Midbrain (tissue), 1 donor: ENCODE measurements around the gene IL17F.

ENCODE experiments used
- DNase-seq: peaks from one replicate; lab custom pipeline; 2025; lab: John Stamatoyannopoulos, UW

The IL17F gene

DNA sequence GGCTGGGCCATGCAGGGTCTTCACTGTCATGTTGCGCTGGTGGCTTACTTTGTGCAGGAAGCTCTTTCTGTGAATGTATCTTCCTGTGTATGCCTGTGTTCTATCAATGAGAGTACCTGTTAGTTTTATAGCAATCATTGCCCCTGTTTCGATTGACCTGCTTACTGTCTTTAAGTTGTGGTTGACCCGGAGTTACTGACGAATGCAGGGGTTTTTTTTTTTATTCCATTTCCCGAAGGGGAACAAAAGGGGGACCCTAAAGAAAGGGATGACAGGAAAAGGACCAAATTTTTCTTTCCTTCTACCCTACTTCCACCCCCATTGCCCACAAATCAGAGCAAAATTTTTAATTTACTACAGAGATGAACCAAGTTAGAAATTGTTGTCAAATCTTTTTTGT lies at the start of gene IL17F:
TSS of gene IL17F (minus strand) at position 101 of the 400 bp plus-strand sequence. CDS start at position 30, 71 bp downstream.
- no peak for DNase-seq

DNA sequence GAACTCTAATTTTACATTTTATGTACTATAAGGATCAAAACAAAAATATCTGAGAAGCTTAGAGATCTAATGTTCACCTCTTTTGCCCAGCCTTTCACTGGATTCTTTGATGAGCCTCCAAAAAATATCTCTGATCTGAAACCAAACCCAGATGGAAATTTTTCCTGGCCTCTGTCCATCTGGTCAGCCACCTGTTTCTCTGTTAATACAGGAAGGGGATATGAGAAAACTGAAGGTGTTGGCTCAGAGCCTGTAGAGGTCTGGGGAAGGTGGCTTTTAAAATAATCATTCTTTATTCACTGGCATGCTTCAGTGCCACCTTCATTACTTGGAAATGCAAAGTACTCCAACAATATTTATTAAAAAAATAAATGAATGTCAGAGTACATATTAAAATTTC lies 48.8 kb upstream of the IL17F start:
- DNase-seq: no peak

DNA sequence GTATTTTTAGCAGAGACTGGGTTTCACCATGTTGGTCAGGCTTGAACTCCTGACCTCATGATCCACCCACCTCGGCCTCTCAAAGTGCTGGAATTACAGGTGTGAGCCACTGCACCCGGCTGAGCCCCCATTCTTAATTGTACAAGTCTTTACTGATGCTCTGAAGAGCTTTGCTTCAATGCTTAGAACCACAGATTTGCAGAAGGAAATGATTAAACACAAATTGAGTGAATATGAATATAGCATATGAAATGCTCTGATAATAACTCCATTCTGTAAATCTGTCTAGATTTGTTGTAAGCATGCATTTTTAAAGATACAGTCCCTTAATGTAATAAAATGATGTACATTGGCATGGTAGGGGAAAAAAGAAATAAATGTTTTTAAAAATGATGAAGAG lies 44.5 kb upstream of the IL17F start:
- no peak for DNase-seq

DNA sequence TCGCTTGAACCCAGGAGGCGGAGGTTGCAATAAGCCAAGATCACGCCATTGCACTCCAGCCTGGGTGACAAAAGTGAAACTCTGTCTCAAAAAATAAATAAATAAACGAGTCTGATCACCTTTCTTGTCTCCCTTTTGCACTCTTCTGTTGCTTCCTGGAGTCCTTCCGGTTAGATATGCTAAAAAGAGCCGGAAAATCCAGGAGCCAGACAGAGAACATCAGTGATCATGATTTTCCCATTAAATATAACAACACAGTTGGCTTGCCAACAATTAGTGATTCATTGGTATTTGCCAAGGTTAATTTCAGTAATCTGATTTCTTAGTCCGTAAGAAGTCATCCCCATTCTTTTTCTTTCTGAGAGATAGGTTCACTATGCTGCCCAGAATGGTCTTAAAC lies 43.9 kb upstream of the IL17F start:
- no peak for DNase-seq

DNA sequence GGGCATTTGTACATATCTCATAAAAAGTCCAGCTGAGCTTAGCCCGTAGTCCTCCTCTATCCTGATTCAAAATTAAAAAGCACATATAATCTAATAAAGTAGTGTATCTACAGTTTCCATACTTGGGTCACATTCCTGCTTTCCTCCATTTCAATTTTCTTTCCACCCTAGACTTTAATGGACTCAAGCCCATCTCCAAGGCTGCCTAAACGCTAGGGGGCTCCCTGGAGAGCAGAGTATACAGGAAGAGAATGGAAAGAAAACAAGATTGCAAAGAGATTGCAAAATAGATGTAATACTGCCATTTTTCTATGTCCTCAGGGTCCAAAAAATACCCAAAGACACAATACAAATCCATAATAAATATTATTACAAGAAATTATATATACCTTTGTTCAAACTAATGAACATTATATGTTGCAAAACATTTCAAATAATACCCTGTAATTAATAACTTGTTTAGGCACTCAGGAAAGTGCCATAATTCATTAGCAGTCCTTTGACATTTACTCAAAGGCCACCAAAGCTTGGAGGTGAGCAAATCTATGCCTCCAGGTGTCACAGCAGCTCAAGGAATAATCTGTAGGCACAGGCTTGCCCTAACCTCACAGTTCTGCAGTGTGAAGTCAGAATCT lies 42.6 kb upstream of the IL17F start:
- DNase-seq: peak; percentile 82

DNA sequence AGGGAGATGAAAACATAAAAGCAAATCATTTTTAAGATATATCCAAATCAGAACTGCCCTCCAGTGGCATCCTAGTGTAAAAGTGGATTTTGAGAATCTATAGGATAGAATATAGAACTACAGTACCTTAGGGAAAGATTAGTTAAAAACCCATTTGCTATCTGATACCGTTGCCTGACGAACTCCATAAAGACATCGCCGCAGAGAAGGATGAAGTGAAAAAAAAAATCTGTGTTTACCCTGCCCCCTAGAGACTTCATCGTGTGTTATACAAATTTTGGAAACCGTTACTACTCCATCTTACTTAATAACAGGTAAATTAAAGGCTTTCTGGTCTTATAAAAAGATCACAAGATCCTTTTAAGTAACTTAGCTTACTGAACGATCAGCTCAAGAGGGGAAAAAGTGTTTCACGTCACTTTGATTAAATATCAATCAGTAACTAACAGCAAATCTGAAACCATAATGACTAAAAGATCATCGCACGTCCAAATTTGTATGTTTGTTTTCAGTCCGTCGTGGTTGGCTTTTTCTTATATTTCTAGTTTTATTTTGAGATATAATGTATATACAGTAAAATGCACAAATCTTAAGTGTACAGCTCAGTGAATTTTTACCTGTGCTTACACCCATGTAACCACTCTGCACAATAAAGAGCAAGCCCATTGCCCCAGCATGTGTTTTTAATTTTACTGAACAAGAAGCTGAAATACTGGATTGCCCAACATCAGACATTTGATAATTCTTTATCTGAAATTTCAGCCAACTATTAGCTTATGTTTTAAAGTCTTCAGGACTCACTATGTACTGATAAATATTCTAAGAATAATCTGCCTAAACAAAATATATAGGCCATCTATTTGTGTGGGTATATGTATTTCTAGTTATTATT lies 41.1 kb upstream of the IL17F start:
- DNase-seq: peak; percentile 60

DNA sequence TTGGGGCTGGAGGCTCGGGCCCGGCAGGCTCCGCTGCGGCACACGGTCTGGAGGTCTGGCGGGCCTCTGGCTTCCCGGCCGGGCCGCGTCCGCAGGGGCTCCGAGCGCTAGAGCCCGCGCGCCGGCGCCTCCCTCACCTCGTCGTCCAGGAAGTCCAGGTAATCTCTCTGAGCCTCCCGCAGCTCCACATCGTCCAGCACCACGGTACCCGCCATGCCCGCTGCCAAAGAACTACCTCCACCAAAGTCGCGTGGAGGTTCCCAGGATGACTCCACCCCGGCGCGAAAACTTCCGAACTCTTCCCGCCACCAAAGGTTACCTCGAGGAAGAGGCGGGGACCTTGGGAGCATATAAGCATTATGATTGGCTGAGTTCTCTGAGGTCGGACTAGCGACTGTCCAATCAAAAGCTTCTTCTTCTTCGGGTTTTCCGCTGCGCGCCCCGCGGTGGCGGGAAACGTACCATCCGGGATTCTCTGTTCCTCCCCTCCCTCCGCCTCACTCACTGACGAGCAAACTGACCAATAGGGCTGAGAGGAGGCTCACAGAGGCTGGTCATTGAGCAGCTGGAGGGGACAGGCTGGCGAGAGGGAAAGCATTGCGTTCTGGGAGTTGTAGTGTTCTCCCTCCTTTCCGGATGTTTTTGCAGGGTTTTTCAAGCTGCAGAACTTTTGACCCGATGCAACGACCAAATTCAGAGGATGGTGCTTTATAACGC lies 40.3 kb upstream of the IL17F start, which contains the start of gene MCM3:
TSS of gene MCM3 (minus strand) at position 283 of the 717 bp plus-strand sequence. CDS start at position 215, 68 bp downstream.
- DNase-seq: peak; percentile 100

DNA sequence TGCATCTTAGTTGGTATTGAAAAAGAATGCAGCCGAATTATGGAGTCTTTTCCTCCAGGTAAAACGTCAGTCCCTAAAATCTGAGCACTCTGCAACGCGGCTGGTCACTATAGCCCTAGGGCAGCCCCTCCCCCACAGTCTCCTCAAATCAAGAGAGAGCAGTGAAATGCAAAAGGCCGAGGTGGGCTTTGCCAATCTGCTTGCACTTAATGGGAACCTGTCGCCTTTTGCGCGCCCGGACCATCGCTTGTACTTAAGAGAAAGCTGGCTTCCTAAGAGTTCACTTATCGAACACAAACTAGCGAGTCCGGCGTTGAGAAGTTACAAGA lies 39.8 kb upstream of the IL17F start:
- DNase-seq: no peak

DNA sequence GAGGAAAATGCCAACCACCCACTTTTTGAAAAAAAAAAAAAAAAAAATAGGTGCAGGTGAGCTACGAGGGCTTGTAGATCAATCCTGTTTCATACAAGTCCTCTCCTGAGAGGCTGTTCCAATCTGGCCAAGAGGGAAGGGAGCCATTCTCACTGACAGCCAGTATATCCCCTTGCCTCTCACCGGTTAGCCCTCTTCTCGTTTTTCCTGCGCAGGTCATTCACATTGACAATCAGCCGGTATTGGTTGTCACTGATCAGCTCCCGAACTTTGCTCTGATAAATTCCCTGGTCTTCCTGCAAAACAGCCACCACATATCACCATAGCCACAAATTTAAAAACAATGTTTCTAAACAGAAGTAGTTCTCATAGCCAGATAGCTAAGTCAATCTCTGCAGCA lies 38.8 kb upstream of the IL17F start:
- DNase-seq: no peak

DNA sequence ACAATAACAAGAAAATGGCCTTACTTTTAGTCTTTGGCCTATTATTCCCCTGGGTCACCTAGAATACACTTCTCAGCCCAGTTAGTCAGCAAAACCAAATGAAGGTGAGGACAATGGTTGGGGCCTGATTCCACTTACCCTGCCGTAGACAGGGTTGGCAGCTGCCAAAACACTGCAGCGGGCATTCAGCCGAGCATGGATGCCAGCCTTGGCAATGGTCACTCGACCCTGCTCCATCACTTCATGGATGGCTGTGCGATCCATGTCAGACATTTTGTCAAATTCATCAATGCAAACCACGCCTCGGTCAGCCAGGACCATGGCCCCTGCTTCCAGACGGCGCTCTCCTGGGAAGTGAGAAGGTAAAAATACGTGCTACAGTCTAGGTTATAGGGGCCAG lies 31.8 kb upstream of the IL17F start:
- DNase-seq: no peak

DNA sequence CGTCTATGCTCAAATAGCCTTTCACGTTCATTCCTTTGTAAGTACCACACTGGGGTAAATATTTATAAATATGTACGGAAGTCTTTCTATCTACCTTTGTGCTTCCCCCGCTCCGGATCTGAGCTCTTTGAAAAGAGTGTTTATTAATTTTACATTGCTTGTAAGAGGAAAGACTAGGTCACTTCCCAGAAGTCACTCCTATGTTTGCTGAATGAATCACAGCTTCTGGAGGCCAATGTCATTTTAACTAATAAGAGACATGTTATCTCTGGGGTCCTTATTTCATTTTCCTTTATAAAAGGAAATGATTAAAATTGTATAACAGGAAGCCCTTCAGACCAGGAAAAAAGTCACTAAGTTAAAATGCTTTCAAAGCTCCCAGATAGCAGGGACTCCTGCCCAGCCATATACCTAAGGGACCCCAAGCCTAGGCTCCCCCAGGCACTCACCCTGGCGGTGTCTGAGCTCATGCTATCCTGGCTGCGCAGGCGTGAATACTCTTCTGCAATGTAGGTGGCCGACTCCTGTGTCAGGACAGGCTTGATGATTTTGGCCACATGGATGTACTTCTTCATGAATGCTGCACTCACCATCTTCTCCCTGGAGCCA lies 27.7 kb upstream of the IL17F start:
- DNase-seq: no peak

DNA sequence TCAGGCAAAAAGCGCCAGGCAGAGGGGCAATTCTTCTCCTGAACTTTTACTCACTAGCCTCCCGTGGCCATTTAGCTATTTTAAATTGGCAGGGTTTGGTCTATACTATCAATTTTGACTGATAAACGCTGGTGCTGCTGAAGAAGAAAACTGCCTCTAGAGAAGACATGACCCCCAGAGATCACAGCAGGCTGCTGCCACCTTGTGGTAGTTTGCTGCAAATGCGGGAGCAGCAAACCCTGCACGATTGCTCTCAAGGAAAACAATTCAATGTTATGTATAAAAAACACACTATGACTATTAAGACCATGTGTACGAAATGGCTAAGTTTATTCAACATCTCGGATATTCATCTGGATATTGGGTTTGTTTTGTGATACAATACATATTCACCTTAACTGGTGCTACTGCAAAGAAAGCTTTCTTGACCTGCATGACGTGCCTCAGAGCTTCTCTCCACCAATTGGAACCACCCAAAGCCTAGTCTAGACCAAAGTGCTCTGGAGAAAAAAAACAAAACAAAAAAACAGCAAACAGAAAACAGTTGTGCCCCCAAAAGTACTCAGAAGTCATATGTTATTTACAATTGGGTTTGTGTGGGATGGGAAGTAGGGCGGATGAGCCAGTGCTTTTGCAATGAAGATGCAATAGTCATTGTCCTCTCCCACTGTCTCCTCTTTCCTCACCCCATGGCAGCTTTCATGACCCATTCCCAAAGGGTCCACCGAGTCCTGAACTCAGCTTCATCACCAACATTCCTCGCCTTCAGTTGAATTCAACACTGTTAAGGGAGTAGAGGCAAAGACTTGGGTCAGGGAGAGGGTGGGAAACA lies 19.6 kb upstream of the IL17F start:
- peak; percentile 77 for DNase-seq

DNA sequence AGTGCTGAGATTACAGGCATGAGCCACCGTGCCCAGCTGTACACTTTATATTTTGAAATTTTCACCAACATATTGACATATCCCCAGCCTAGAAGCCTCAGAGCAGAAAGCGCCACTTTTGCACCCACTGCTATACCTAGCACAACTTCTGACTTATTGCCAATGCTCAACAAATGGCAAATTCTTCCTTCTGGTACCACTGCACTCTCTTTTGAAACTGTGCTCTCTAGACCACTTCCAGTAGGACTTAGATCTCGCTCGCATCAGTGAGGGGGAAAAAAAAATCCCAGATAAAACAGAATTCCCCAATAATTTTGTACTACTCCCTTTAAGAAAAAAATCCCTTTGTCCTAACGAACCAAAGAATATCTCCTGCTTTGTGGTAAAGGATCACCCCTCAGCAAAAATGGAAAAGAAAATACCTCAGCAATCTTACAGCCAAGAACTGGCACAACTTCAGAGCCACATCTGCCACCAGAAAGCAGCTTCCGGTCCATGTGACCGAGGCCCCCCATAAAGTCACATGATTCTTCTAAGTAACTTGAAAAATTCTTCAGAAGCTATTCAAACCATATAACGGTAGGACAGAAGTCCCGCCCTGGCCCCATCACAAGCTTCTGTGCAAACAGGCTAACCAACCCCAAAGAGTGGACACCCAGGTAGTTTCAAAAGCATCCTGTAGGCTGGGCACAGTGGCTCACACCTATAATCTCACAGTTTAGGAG lies 18.5 kb upstream of the IL17F start:
- no peak for DNase-seq

DNA sequence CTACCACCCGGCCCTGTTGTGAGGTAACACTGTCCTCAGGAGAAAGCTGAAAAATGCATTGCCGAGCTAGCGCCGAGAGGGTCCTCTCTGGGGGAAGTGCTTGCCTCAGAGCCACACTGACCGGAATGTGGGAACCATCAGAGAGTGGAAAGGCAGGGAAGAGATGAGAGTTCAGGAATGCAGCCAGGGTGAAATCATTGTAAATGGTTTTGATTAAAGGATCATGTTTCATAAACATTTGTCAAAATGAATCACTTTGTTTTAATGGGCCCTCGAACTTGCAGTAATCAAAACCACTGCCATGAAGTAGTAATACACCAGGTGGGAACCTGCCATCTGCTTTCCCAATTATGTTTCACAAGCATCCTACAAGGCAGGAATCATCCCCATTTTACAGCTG lies 16.9 kb upstream of the IL17F start:
- DNase-seq: no peak

DNA sequence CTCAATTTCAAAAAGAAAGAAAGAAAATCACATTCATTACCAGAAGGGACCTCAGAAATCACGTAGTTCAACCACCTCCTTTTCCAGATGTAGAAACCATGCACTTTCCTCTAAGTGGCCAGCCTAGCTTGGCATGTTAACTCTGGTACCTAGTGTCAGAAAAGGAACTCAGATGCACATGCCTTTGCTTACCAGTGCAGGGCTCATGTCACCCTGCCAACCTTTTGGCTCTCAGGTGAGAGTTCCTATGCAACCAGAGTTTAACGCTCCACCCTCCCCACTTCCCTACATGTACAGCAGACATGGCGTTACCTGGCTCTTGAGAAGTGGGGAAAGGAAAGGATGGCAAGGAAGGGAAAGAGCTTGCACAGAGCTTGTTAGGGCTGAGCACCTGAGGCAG lies 16.3 kb upstream of the IL17F start:
- no peak for DNase-seq

DNA sequence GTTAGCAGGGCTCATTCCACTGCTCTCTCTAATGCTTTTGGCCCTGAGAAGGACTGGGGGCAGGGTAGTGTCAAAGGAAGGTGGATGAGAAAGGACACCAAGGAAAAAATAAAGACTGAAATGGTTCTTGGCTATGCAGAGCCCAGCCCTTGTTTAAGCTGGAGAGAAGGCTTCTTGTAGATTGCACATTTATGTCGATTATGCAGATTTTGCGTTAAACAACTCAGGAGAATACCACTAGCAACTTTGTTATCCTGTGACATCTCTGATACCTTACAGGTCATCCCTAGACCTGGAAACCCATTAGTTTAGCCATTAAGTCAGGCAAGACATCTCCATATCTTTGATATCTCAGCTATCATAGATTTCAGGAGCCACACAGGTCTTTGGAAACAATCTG lies 11.1 kb upstream of the IL17F start:
- DNase-seq: no peak

DNA sequence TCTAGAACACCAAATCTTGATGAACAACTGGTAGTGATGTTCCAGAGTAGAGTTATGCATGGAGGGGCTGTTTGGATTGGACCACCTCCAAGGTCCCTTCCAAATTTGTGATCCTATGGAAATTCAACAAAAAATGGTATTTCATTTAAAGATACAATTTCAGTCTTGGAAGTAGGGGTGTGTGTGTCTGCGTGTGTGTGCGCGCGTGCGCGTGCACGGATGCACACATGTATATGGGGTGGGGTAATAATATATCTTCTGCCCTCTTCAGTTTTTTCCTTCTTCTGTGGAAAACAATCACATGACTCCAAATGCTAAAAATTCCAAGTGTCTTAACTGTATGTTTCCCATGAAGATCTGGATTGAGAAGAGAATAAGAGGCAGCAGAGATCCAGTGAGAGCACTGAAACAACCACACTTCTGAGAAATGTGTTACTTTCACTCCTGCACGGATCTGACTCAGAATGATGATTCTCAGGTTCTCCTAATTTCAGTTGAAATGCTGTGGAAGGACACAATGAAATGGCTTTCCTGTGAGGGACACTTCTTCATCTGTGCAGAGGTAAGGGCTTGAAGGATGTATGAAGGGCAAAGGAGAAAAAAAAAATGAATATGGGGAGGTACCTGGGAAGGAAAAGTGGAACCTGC lies 10.6 kb upstream of the IL17F start:
- no peak for DNase-seq

DNA sequence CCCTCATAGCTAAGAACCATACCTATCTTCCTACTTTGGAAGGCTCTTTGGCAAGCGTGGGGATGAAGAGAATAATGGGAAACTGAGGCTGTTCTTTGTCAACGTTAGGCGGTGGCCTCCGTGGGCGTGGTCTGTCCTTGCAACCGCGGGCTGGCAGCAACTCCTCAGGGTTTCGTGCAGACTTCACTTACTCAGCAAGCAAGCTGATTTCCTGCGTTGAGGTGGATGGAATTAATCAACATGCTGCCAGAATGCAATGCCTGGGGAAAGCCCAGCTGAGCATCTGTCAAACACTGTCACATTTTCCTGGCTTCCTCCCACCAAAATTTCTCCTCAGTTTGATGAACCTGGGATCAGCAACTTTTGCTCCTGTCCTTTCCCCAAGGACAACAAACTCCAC lies 9.2 kb upstream of the IL17F start:
- DNase-seq: no peak

DNA sequence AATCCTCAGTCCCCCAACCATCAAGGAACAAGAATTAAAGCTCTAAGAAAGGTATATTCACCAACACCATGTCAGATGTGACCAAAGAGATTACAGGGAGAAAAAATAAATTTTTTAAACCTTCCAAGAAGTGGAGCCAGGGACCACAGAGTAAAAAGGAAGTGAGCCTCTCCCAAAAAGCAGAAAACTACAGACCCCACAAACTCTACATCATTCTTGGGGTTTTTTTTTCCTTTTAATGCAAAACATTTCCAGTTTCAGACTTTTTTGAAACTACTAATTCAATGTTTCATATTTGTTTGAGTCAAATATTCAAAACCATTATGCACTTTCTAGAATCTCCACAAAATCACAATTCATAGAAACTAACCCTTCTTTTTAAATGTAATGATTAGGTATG lies 6.8 kb upstream of the IL17F start:
- DNase-seq: no peak

DNA sequence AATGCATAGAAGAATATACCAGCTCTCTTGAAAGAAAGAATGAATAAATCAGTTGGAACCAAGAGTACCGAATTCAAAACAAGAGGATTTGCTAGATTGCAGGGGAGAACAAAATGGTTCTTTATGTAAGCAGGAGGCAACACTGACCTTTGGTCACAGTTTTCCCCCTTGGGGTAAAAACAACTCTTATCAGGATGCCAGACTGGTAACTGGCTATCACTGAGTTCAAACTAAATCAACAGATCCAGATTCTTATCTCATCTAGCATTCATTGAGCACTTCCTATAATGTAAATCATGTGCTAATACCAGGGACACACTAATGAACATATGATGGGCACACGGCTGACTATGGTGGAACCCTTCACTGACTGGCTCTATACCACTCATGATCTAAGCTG lies 4.8 kb upstream of the IL17F start:
- no peak for DNase-seq
